Lower leg skin (tissue), 3 donors: ENCODE data around the gene SLC37A1.

Experiments used
- POLR2A ChIP-seq, 2 donors: fragments of 450-650 bp; IDR thresholded peaks; one replicate each; pipeline ENCODE4 v1.6.1; 2016 to 2017; ENCODE audit warnings: antibody characterized with exemption in 2 of 2, mild to moderate bottlenecking in 1 of 2, moderate library complexity in 1 of 2
- TF ChIP-seq, protein P1 (sequence below), 3 donors: fragments of 450-650 bp; IDR thresholded peaks; one replicate each; pipeline ENCODE4 v1.5.1; 2016; ENCODE audit warnings: antibody characterized with exemption in 3 of 3, mild to moderate bottlenecking in 3 of 3, moderate library complexity in 2 of 3

DNA sequence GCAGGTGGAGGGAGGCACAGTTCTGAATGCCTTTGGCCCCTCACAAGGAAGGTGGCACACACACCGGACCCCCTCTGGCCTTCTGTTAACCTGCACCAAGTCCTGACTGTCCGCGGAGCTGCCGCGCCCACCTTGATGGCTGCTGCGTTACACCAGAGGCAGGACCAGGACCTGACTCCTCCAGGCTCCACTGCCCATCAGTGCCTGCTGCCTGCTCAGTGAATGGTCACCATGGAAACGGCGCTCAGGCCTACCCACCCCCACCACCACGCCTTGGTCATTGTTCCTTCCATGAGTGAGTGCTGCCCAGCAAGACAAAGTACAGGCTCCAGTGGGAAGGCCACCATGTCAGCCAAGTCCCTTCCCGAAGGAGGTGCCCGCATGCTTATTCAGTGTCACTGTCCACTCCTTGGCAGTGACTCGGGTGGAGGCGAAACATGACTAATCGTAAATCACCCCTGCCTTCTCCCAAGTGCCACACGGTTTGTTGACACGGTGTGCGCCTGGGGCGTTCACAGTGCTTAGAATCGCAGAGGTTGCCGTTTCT lies 57.3 kb downstream of the SLC37A1 start:
- TF ChIP-seq, protein P1, sequence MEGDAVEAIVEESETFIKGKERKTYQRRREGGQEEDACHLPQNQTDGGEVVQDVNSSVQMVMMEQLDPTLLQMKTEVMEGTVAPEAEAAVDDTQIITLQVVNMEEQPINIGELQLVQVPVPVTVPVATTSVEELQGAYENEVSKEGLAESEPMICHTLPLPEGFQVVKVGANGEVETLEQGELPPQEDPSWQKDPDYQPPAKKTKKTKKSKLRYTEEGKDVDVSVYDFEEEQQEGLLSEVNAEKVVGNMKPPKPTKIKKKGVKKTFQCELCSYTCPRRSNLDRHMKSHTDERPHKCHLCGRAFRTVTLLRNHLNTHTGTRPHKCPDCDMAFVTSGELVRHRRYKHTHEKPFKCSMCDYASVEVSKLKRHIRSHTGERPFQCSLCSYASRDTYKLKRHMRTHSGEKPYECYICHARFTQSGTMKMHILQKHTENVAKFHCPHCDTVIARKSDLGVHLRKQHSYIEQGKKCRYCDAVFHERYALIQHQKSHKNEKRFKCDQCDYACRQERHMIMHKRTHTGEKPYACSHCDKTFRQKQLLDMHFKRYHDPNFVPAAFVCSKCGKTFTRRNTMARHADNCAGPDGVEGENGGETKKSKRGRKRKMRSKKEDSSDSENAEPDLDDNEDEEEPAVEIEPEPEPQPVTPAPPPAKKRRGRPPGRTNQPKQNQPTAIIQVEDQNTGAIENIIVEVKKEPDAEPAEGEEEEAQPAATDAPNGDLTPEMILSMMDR (IDR thresholded peaks at IDR 0.05), result no peak
- TF ChIP-seq POLR2A (IDR thresholded peaks at IDR 0.05), result no peak
